Panc1 (cell line): ENCODE data around the gene PHF21A.

ENCODE experiments used
- CTCF ChIP-seq: fragments of 450-650 bp; IDR thresholded peaks from 2 replicates; pipeline ENCODE4 v1.5.1; 2017; ENCODE audit warnings: mild to moderate bottlenecking
- POLR2AphosphoS5 ChIP-seq: IDR thresholded peaks from 2 replicates; pipeline ENCODE4 v1.6.1; 2012; ENCODE audit warnings: mild to moderate bottlenecking, low read depth, low read length, moderate library complexity
- REST ChIP-seq, 2 experiments: IDR thresholded peaks; 2 replicates each; pipeline ENCODE4 v1.6.1; 2011 to 2012; ENCODE audit warnings: low read depth in 2 of 2, control low read depth in 1 of 2, low read length in 1 of 2, mild to moderate bottlenecking in 1 of 2, moderate library complexity in 1 of 2; ENCODE audit not compliant: insufficient read depth in 1 of 2
- SIN3A ChIP-seq: IDR thresholded peaks from 2 replicates; pipeline ENCODE4 v1.6.1; 2012; ENCODE audit warnings: low read depth, mild to moderate bottlenecking, low read length, moderate library complexity, borderline replicate concordance; ENCODE audit not compliant: insufficient read depth
- TCF7L2 ChIP-seq: IDR thresholded peaks from 2 replicates; pipeline ENCODE4 v1.6.1; 2011; ENCODE audit warnings: mild to moderate bottlenecking, low read depth, low read length, inconsistent platforms

GRCh38 chr11:46001448-46001914, 119.8 kb downstream of the PHF21A start:
- TF ChIP-seq CTCF (no peak), TCF7L2 (no peak), SIN3A (no peak), POLR2AphosphoS5 (no peak), REST (IDR thresholded peaks at IDR 0.05; ENCODE audit: insufficient read depth in 1 of 2, low read depth in 2 of 2, low read length in 1 of 2) (no peak)
